HEK293T (cell line): ENCODE measurements around the gene NRP2.

Source experiments
- ARNT ChIP-seq: fragments of 450-650 bp; IDR thresholded peaks from 2 replicates; pipeline ENCODE4 v1.6.1; 2017; ENCODE audit warnings: mild to moderate bottlenecking
- BHLHE40 ChIP-seq: fragments of 450-650 bp; IDR thresholded peaks from 2 replicates; pipeline ENCODE4 v1.6.1; 2016; ENCODE audit warnings: mild to moderate bottlenecking, moderate library complexity, borderline replicate concordance
- CTBP1 ChIP-seq: fragments of 450-650 bp; IDR thresholded peaks from 2 replicates; pipeline ENCODE4 v1.6.1; 2016; ENCODE audit warnings: borderline replicate concordance
- ELF4 ChIP-seq: fragments of 450-650 bp; IDR thresholded peaks from 2 replicates; pipeline ENCODE4 v1.6.1; 2017; ENCODE audit warnings: antibody characterized with exemption
- FOXA1 ChIP-seq: fragments of 450-650 bp; IDR thresholded peaks from 2 replicates; pipeline ENCODE4 v1.6.1; 2016; ENCODE audit warnings: mild to moderate bottlenecking
- FOXK2 ChIP-seq: fragments of 450-650 bp; IDR thresholded peaks from 2 replicates; pipeline ENCODE4 v1.6.1; 2016; ENCODE audit warnings: mild to moderate bottlenecking
- FOXM1 ChIP-seq: fragments of 450-650 bp; IDR thresholded peaks from 2 replicates; pipeline ENCODE4 v1.6.1; 2017; ENCODE audit warnings: mild to moderate bottlenecking, borderline replicate concordance
- HDGF ChIP-seq: fragments of 450-650 bp; IDR thresholded peaks from 2 replicates; pipeline ENCODE4 v1.6.1; 2017; ENCODE audit warnings: antibody characterized with exemption, borderline replicate concordance
- NFRKB ChIP-seq: fragments of 450-650 bp; IDR thresholded peaks from 2 replicates; pipeline ENCODE4 v1.6.1; 2016; ENCODE audit warnings: mild to moderate bottlenecking, moderate library complexity
- SP1 ChIP-seq: fragments of 450-650 bp; IDR thresholded peaks from 2 replicates; pipeline ENCODE4 v1.6.1; 2017
- SUZ12 ChIP-seq: fragments of 450-650 bp; IDR thresholded peaks from 2 replicates; pipeline ENCODE4 v1.6.1; 2016; ENCODE audit warnings: mild to moderate bottlenecking
- TARDBP ChIP-seq: fragments of 450-650 bp; IDR thresholded peaks from 2 replicates; pipeline ENCODE4 v1.6.1; 2016
- ZNF384 ChIP-seq: fragments of 450-650 bp; IDR thresholded peaks from 2 replicates; pipeline ENCODE4 v1.6.1; 2016
- TF ChIP-seq, protein P1 (sequence below): fragments of 450-650 bp; IDR thresholded peaks from 2 replicates; pipeline ENCODE4 v1.6.1; 2016

DNA sequence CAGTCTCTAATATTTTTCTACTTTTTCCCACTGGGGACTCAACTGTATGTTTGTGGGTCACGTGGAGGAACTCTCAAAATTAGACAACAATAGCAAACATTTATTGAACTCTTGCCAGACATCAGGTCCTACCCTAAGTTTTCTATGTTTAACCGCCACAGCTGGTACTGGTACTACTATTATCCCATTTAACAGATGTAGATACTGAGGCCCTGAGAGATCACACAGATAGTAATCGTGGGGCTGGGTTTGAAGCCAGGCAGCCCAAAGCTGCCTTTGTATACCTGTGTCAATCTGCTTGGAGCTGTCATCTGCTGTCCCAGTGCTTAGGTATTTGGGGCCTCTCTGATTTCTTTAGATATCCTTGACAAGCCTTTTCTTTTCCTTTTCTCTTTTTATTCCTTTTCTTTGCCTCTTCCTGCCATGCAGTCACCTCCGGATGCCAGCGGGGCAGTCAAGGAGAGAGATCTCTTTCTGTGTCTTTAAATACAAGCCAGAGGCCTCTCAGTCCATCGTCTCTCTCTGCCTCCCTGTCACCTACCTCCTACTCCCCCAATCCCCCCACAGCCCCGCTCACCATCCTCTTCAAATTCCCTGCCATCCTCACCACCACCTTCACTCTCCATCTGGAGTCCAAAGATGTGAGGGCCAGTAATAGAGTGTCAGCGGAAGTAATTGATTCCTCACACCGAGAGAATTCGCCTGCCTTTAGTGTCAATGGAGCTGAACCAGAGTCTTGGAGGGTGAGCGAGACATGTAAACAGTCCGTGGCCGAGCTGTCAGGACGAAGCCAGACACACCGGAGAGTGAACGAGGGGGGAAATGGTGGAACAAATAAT, 23.4 kb downstream of the NRP2 start:
- TF ChIP-seq ARNT = no peak
- TF ChIP-seq SUZ12 = no peak
- no peak for TF ChIP-seq SP1
- no peak for TF ChIP-seq BHLHE40
- TF ChIP-seq, protein P1, sequence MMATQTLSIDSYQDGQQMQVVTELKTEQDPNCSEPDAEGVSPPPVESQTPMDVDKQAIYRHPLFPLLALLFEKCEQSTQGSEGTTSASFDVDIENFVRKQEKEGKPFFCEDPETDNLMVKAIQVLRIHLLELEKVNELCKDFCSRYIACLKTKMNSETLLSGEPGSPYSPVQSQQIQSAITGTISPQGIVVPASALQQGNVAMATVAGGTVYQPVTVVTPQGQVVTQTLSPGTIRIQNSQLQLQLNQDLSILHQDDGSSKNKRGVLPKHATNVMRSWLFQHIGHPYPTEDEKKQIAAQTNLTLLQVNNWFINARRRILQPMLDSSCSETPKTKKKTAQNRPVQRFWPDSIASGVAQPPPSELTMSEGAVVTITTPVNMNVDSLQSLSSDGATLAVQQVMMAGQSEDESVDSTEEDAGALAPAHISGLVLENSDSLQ = no peak
- no peak for TF ChIP-seq CTBP1
- no peak for TF ChIP-seq HDGF
- no peak for TF ChIP-seq ELF4
- TF ChIP-seq FOXA1 = no peak
- no peak for TF ChIP-seq TARDBP
- TF ChIP-seq FOXM1 = no peak
- TF ChIP-seq FOXK2 = no peak
- no peak for TF ChIP-seq ZNF384
- TF ChIP-seq NFRKB = no peak
